K562 (cell line): ENCODE measurements around the gene UBE2C. TPM values are rescaled to one million over a fixed set of nuclear protein-coding genes. Genes with fewer than 3 reads are reported as not detected.

ENCODE experiments used
- BCOR ChIP-seq: fragments of 450-650 bp; IDR thresholded peaks from 2 replicates; pipeline ENCODE4 v1.6.1; 2016
- CSDE1 ChIP-seq, 2 experiments: fragments of 450-650 bp; IDR thresholded peaks; 2 replicates each; pipeline ENCODE4 v1.6.1; 2016; ENCODE audit warnings: mild to moderate bottlenecking in 1 of 2
- GATAD2A ChIP-seq: fragments of 450-650 bp; IDR thresholded peaks from 2 replicates; pipeline ENCODE4 v1.6.1; 2017
- HDAC8 ChIP-seq: fragments of 450-650 bp; IDR thresholded peaks from 2 replicates; pipeline ENCODE4 v1.6.1; 2016; ENCODE audit warnings: mild to moderate bottlenecking, missing genetic modification characterization, moderate library complexity, missing compliant biosample characterization
- HMG20A ChIP-seq: fragments of 450-650 bp; formaldehyde crosslinking; conservative IDR thresholded peaks from 2 replicates; pipeline ENCODE4 v1.4.0; 2020; ENCODE audit warnings: mild to moderate bottlenecking, mixed read lengths
- RBBP5 ChIP-seq: fragments of 200-600 bp; sonication (generic); IDR thresholded peaks from 2 replicates; pipeline ENCODE4 v1.6.1; 2012; ENCODE audit warnings: borderline replicate concordance, mild to moderate bottlenecking, low read length, control low read depth, inconsistent platforms; ENCODE audit not compliant: insufficient read depth, poor library complexity, severe bottlenecking
- RBM25 ChIP-seq: fragments of 200-400 bp; formaldehyde crosslinking; IDR thresholded peaks from 2 replicates; pipeline ENCODE4 v1.6.1; 2018; ENCODE audit warnings: low read length, low read depth, moderate library complexity; ENCODE audit not compliant: severe bottlenecking
- TCF7L2 ChIP-seq: fragments of 150-350 bp; IDR thresholded peaks from 2 replicates; pipeline ENCODE4 v1.6.1; 2016; ENCODE audit warnings: low read depth, mild to moderate bottlenecking, low read length, moderate library complexity
- ZBTB11 ChIP-seq, 3 experiments: fragments of 200-800 bp in 1 of 3; fragments of 250-450 bp in 1 of 3; fragments of 450-650 bp in 1 of 3; sonication (Bioruptor Pico) in 1 of 3; sonication (Bioruptor generic) in 1 of 3; formaldehyde crosslinking in 1 of 3; IDR thresholded peaks; 2 replicates each; pipeline versions ENCODE4 v1.6.1 to v1.8.0; 2016 to 2022; ENCODE audit warnings: mild to moderate bottlenecking in 2 of 3, missing genetic modification characterization in 2 of 3, missing compliant biosample characterization in 1 of 3, moderate library complexity in 1 of 3
- ZKSCAN8 ChIP-seq: fragments of 200-800 bp; sonication (Bioruptor generic); IDR thresholded peaks from 2 replicates; pipeline ENCODE4 v1.6.1; 2016; ENCODE audit warnings: missing genetic modification characterization, missing compliant biosample characterization
- ZNF311 ChIP-seq: fragments of 250-450 bp; sonication (Bioruptor Pico); IDR thresholded peaks from 2 replicates; pipeline ENCODE4 v1.4.0; 2020; ENCODE audit warnings: mild to moderate bottlenecking, moderate library complexity
- ZNF436 ChIP-seq: fragments of 250-450, 450-650 bp; sonication (Bioruptor Pico); formaldehyde crosslinking; IDR thresholded peaks from 2 replicates; pipeline ENCODE4 v1.7.0; 2020; ENCODE audit warnings: mild to moderate bottlenecking
- ZNF551 ChIP-seq: fragments of 250-450 bp; sonication (Bioruptor Pico); IDR thresholded peaks from 2 replicates; pipeline ENCODE4 v1.5.0; 2021; ENCODE audit warnings: mild to moderate bottlenecking, moderate library complexity
- polyA plus RNA-seq, 8 experiments: library from polyadenylated mRNA; depleted of rRNA in 4 of 8; stranded (reverse) in 5 of 8; unstranded in 3 of 8; fragments of >200 nt; fragmentation: Nextera tagmentation in 2 of 8; fragmentation: Illumina TruSeq in 1 of 8; extraction: Ambion mirVana in 2 of 8; extraction: Trizol in 1 of 8; gene quantifications; 2 replicates each; pipeline versions ENCODE4 v1.2.1 to v1.2.3, GENCODE V29; 2011 to 2014; ENCODE audit warnings: inconsistent platforms in 1 of 8, missing spikeins in 1 of 8
- total RNA-seq, 7 experiments: library from RNA; depleted of rRNA in 6 of 7; stranded (reverse); fragments of >200 nt in 6 of 7; fragmentation: Illumina TruSeq in 2 of 7; extraction: Trizol in 2 of 7; gene quantifications; 2 replicates each; pipeline versions ENCODE4 v1.2.1 to v1.2.3, GENCODE V29; 2011 to 2021; ENCODE audit warnings: low replicate concordance in 1 of 7
- TF ChIP-seq, protein P1 (sequence below), 3 experiments: fragments of 200-800 bp in 1 of 3; sonication (Bioruptor generic) in 1 of 3; sonication (generic) in 1 of 3; formaldehyde crosslinking in 1 of 3; IDR thresholded peaks; 2 replicates each; pipeline versions ENCODE4 v1.6.1 to v1.8.0; 2016 to 2022; ENCODE audit warnings: mild to moderate bottlenecking in 2 of 3, missing compliant biosample characterization in 2 of 3, missing genetic modification characterization in 2 of 3, missing genetic modification reagents in 1 of 3
- TF ChIP-seq, protein P2 (sequence below): IDR thresholded peaks from 3 replicates; pipeline ENCODE4 v1.6.1; 2011; ENCODE audit warnings: borderline replicate concordance, mild to moderate bottlenecking, moderate library complexity; ENCODE audit not compliant: insufficient read length; ENCODE audit errors: extremely low read depth
- TF ChIP-seq, protein P3 (sequence below): fragments of 250-450 bp; sonication (Bioruptor Pico); IDR thresholded peaks from 2 replicates; pipeline ENCODE4 v1.5.0; 2020; ENCODE audit warnings: mild to moderate bottlenecking, borderline replicate concordance
- TF ChIP-seq, protein P4 (sequence below): sonication (generic); formaldehyde crosslinking; IDR thresholded peaks from 2 replicates; pipeline ENCODE4 v1.8.0; 2022; ENCODE audit warnings: mild to moderate bottlenecking, missing genetic modification reagents

The UBE2C gene
- total and polyA plus RNA-seq, 9 of the 15 experiments (the other 6 are each of a cell fraction or from before 2014, with no cell fraction given): 0.51 to 1.6 (median 0.69) TPM

DNA sequence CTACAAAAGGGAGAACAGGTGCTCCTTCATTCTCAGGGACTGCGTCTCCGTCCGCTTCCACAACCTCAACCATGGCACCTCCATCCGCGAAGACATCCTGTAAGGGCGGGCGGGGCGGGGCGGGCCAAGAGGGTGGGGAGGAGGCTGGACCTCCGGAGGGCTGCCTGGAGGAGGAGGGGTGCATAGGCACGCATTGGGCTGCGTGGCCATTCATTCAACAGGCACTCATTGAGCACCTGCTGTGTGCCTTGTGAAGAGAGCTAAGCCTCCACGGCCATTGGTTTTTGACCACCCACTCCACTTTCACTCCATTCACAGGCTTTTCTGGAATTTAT lies 45.4 kb downstream of the UBE2C start (continued):
- peak; percentile 3 for TF ChIP-seq RBBP5
- TF ChIP-seq, protein P1, sequence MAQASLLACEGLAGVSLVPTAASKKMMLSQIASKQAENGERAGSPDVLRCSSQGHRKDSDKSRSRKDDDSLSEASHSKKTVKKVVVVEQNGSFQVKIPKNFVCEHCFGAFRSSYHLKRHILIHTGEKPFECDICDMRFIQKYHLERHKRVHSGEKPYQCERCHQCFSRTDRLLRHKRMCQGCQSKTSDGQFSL (CRISPR knock-in tag; IDR thresholded peaks at IDR 0.05): no peak
- TF ChIP-seq, protein P1 (tag; IDR thresholded peaks at IDR 0.05): 0 out of 4 replicates have a peak, but pooled peaks of 1 of the 2 experiments have one; percentile 18
- TF ChIP-seq CSDE1 (IDR thresholded peaks at IDR 0.05): no peak
- TF ChIP-seq TCF7L2: no peak
- TF ChIP-seq ZNF311 (CRISPR knock-in tag): no peak
- no peak for TF ChIP-seq HDAC8 (tag)
- TF ChIP-seq HMG20A (CRISPR knock-in tag): no peak
- TF ChIP-seq ZBTB11 (CRISPR knock-in tag; IDR thresholded peaks at IDR 0.05): no peak
- TF ChIP-seq, protein P2, sequence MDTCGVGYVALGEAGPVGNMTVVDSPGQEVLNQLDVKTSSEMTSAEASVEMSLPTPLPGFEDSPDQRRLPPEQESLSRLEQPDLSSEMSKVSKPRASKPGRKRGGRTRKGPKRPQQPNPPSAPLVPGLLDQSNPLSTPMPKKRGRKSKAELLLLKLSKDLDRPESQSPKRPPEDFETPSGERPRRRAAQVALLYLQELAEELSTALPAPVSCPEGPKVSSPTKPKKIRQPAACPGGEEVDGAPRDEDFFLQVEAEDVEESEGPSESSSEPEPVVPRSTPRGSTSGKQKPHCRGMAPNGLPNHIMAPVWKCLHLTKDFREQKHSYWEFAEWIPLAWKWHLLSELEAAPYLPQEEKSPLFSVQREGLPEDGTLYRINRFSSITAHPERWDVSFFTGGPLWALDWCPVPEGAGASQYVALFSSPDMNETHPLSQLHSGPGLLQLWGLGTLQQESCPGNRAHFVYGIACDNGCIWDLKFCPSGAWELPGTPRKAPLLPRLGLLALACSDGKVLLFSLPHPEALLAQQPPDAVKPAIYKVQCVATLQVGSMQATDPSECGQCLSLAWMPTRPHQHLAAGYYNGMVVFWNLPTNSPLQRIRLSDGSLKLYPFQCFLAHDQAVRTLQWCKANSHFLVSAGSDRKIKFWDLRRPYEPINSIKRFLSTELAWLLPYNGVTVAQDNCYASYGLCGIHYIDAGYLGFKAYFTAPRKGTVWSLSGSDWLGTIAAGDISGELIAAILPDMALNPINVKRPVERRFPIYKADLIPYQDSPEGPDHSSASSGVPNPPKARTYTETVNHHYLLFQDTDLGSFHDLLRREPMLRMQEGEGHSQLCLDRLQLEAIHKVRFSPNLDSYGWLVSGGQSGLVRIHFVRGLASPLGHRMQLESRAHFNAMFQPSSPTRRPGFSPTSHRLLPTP: peak; percentile 83
- TF ChIP-seq, protein P3, sequence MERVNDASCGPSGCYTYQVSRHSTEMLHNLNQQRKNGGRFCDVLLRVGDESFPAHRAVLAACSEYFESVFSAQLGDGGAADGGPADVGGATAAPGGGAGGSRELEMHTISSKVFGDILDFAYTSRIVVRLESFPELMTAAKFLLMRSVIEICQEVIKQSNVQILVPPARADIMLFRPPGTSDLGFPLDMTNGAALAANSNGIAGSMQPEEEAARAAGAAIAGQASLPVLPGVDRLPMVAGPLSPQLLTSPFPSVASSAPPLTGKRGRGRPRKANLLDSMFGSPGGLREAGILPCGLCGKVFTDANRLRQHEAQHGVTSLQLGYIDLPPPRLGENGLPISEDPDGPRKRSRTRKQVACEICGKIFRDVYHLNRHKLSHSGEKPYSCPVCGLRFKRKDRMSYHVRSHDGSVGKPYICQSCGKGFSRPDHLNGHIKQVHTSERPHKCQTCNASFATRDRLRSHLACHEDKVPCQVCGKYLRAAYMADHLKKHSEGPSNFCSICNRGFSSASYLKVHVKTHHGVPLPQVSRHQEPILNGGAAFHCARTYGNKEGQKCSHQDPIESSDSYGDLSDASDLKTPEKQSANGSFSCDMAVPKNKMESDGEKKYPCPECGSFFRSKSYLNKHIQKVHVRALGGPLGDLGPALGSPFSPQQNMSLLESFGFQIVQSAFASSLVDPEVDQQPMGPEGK: no peak
- TF ChIP-seq ZKSCAN8 (CRISPR knock-in tag): peak; percentile 98
- peak; percentile 60 for TF ChIP-seq RBM25
- TF ChIP-seq ZNF436 (CRISPR knock-in tag): peak; percentile 95
- TF ChIP-seq GATAD2A: no peak
- peak; percentile 77; the same call in 1 of the 2 replicates for TF ChIP-seq BCOR
- TF ChIP-seq, protein P4, sequence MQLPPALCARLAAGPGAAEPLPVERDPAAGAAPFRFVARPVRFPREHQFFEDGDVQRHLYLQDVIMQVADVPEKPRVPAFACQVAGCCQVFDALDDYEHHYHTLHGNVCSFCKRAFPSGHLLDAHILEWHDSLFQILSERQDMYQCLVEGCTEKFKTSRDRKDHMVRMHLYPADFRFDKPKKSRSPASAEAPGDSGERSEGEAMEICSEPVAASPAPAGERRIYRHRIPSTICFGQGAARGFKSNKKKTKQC: no peak
- TF ChIP-seq ZNF551 (CRISPR knock-in tag): no peak
